DMS79 (cell line): ENCODE data around the gene DNAJC2.
"Not testable (repeated sequence)": the region's sequence is repeated elsewhere in the genome, so short reads cannot be mapped to it uniquely, and the experiment has no call there.

Experiments used
- DNase-seq: peaks from one replicate; lab custom pipeline; 2025; lab: John Stamatoyannopoulos, UW

The DNAJC2 gene

GRCh38 chr7:103264054-103264453 is 80.5 kb downstream of the DNAJC2 start:
- not testable (repeated sequence) for DNase-seq
